Transverse colon (tissue), 4 donors: ENCODE data around the gene SLC24A3.

Experiments used
- CTCF ChIP-seq, 5 experiments: fragments of 200-600 bp in 3 of 5; fragments of 450-650 bp in 2 of 5; sonication (generic) in 3 of 5; IDR thresholded peaks; 1 replicate in 2 of 5; 2 replicates in 3 of 5; pipeline ENCODE4 v1.5.1; 2016 to 2017; ENCODE audit warnings: antibody characterized with exemption in 5 of 5, inconsistent platforms in 3 of 5, mild to moderate bottlenecking in 2 of 5, moderate library complexity in 1 of 5
- POLR2AphosphoS5 ChIP-seq, 3 donors: sonication (generic); formaldehyde crosslinking; IDR thresholded peaks; one replicate each; pipeline ENCODE4 v1.6.1; 2016; ENCODE audit warnings: antibody characterized with exemption in 3 of 3

- no peak for TF ChIP-seq POLR2AphosphoS5 (IDR thresholded peaks at IDR 0.05)
- no peak for TF ChIP-seq CTCF (IDR thresholded peaks at IDR 0.05)
Observed at GRCh38 chr20:19740512-19740911, 528.1 kb downstream of the SLC24A3 start.
